PC-9 (cell line): ENCODE data around the gene DNAI1.

ENCODE experiments used
- EZH2 ChIP-seq: fragments of 200-600 bp; sonication (generic); IDR thresholded peaks from 2 replicates; pipeline ENCODE4 v1.8.0; 2017; ENCODE audit warnings: antibody characterized with exemption, low read depth
- TF ChIP-seq, protein P1 (sequence below): fragments of 200-600 bp; sonication (generic); conservative IDR thresholded peaks from 2 replicates; pipeline ENCODE4 v1.6.1; 2017; ENCODE audit warnings: mixed run types, antibody characterized with exemption, mild to moderate bottlenecking, moderate library complexity

DNA sequence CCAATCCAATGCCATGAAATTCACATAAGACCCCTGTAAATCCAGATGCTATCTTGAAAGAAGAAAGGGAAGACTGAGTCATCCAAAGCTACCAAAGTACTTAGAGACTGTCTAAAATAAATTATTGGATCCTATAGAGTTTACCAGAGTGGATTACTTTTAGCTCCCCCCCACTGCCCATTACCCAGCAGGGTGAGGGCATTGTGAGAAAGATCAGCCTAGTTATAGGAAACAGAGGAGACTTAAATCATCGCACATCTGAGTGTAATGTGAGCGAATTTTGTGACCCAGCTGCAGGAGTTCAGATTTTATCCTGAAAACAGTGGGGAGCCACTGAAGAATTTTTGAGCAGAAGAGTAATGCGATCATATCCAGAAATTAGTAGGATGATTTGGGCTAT lies 65.7 kb downstream of the DNAI1 start:
- TF ChIP-seq, protein P1, sequence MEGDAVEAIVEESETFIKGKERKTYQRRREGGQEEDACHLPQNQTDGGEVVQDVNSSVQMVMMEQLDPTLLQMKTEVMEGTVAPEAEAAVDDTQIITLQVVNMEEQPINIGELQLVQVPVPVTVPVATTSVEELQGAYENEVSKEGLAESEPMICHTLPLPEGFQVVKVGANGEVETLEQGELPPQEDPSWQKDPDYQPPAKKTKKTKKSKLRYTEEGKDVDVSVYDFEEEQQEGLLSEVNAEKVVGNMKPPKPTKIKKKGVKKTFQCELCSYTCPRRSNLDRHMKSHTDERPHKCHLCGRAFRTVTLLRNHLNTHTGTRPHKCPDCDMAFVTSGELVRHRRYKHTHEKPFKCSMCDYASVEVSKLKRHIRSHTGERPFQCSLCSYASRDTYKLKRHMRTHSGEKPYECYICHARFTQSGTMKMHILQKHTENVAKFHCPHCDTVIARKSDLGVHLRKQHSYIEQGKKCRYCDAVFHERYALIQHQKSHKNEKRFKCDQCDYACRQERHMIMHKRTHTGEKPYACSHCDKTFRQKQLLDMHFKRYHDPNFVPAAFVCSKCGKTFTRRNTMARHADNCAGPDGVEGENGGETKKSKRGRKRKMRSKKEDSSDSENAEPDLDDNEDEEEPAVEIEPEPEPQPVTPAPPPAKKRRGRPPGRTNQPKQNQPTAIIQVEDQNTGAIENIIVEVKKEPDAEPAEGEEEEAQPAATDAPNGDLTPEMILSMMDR: no peak
- TF ChIP-seq EZH2: no peak
